Measurements from ENCODE around the gene DYNLT1. TPM values are rescaled to one million over a fixed set of nuclear protein-coding genes. Genes with fewer than 3 reads are reported as not detected.

DYNLT1 gene
- total and polyA plus RNA-seq, 2 of the 13 experiments (the other 11 are each of a cell fraction or from before 2014, with no cell fraction given), result 108 to 171 TPM

DNA sequence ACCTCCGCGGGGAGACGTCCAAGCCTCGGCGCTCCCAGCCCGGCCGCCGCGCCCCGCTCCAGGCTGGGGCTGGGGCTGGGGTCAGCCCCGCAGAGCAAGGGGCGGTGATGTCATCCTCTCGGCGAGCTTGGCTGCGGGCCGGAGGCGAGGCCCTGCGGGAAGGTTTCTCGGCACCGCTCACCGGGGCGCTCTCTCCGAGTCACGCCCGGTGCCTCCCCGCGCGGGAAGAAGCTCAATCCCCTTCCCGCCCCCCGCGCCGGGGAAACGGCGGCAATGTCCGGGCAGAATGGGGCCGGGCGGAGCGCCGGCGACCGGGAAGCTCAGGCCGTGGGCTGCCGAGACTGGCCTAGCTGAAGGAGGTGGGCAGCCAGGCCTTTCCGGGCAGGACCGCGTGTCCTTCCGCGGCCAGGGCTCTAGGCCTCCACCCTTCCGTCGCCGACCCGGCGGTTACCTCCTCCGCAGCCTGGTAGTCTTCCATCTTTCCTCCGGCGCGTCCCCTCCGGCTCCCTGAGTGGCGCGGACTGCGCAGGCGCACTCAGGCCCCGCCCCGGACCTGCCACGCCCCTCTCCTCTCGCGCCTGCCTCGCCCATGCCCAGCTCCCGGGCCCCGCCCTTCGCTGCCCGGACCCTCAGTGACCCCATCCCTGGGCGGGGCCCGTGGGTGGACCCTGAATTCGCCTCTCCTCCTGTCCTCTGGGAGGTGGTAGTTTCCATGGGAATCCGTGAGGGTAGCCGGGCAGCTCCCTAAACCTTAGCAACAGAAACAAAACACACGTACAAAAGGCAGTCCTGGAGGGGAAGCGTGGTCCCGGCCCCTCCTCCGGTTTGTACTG is at the start of gene DYNLT1 (continued):
- TF ChIP-seq, protein P1, sequence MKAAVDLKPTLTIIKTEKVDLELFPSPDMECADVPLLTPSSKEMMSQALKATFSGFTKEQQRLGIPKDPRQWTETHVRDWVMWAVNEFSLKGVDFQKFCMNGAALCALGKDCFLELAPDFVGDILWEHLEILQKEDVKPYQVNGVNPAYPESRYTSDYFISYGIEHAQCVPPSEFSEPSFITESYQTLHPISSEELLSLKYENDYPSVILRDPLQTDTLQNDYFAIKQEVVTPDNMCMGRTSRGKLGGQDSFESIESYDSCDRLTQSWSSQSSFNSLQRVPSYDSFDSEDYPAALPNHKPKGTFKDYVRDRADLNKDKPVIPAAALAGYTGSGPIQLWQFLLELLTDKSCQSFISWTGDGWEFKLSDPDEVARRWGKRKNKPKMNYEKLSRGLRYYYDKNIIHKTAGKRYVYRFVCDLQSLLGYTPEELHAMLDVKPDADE (CRISPR knock-in tag; IDR thresholded peaks at IDR 0.05), result peak; percentile 90
- TF ChIP-seq ZNF672 (CRISPR knock-in tag; IDR thresholded peaks at IDR 0.05) (no peak), RARA (CRISPR knock-in tag; IDR thresholded peaks at IDR 0.05) (peak; percentile 90), ZNF816 (CRISPR knock-in tag; IDR thresholded peaks at IDR 0.05; ENCODE audit: borderline replicate concordance) (peak; percentile 97), ZNF558 (CRISPR knock-in tag; IDR thresholded peaks at IDR 0.05; ENCODE audit: borderline replicate concordance) (peak; percentile 54; the same call in 1 of the 2 replicates), MEIS1 (CRISPR knock-in tag; IDR thresholded peaks at IDR 0.05; ENCODE audit: borderline replicate concordance) (peak; percentile 83), KMT2A (CRISPR knock-in tag; IDR thresholded peaks at IDR 0.05) (peak; percentile 88), KDM5A (IDR thresholded peaks at IDR 0.05; ENCODE audit: borderline replicate concordance, low read length) (peak; percentile 76; the same call in 1 of the 2 replicates), ZNF577 (CRISPR knock-in tag; IDR thresholded peaks at IDR 0.05; ENCODE audit: borderline replicate concordance, low read depth) (no peak), ZNF430 (CRISPR knock-in tag; IDR thresholded peaks at IDR 0.05) (no peak; the same call in none of the 2 replicates), ZFAT (CRISPR knock-in tag; conservative IDR thresholded peaks at IDR 0.05) (no peak), ZNF501 (CRISPR knock-in tag; IDR thresholded peaks at IDR 0.05) (peak; percentile 92), NRL (CRISPR knock-in tag; IDR thresholded peaks at IDR 0.05; ENCODE audit: borderline replicate concordance) (peak; percentile 97)
- TF ChIP-seq, protein P2, sequence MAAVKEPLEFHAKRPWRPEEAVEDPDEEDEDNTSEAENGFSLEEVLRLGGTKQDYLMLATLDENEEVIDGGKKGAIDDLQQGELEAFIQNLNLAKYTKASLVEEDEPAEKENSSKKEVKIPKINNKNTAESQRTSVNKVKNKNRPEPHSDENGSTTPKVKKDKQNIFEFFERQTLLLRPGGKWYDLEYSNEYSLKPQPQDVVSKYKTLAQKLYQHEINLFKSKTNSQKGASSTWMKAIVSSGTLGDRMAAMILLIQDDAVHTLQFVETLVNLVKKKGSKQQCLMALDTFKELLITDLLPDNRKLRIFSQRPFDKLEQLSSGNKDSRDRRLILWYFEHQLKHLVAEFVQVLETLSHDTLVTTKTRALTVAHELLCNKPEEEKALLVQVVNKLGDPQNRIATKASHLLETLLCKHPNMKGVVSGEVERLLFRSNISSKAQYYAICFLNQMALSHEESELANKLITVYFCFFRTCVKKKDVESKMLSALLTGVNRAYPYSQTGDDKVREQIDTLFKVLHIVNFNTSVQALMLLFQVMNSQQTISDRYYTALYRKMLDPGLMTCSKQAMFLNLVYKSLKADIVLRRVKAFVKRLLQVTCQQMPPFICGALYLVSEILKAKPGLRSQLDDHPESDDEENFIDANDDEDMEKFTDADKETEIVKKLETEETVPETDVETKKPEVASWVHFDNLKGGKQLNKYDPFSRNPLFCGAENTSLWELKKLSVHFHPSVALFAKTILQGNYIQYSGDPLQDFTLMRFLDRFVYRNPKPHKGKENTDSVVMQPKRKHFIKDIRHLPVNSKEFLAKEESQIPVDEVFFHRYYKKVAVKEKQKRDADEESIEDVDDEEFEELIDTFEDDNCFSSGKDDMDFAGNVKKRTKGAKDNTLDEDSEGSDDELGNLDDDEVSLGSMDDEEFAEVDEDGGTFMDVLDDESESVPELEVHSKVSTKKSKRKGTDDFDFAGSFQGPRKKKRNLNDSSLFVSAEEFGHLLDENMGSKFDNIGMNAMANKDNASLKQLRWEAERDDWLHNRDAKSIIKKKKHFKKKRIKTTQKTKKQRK (IDR thresholded peaks at IDR 0.05; ENCODE audit: low read length), result no peak
- TF ChIP-seq, protein P3, sequence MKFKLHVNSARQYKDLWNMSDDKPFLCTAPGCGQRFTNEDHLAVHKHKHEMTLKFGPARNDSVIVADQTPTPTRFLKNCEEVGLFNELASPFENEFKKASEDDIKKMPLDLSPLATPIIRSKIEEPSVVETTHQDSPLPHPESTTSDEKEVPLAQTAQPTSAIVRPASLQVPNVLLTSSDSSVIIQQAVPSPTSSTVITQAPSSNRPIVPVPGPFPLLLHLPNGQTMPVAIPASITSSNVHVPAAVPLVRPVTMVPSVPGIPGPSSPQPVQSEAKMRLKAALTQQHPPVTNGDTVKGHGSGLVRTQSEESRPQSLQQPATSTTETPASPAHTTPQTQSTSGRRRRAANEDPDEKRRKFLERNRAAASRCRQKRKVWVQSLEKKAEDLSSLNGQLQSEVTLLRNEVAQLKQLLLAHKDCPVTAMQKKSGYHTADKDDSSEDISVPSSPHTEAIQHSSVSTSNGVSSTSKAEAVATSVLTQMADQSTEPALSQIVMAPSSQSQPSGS (CRISPR knock-in tag; IDR thresholded peaks at IDR 0.05), result peak; percentile 84
- TF ChIP-seq, protein P4, sequence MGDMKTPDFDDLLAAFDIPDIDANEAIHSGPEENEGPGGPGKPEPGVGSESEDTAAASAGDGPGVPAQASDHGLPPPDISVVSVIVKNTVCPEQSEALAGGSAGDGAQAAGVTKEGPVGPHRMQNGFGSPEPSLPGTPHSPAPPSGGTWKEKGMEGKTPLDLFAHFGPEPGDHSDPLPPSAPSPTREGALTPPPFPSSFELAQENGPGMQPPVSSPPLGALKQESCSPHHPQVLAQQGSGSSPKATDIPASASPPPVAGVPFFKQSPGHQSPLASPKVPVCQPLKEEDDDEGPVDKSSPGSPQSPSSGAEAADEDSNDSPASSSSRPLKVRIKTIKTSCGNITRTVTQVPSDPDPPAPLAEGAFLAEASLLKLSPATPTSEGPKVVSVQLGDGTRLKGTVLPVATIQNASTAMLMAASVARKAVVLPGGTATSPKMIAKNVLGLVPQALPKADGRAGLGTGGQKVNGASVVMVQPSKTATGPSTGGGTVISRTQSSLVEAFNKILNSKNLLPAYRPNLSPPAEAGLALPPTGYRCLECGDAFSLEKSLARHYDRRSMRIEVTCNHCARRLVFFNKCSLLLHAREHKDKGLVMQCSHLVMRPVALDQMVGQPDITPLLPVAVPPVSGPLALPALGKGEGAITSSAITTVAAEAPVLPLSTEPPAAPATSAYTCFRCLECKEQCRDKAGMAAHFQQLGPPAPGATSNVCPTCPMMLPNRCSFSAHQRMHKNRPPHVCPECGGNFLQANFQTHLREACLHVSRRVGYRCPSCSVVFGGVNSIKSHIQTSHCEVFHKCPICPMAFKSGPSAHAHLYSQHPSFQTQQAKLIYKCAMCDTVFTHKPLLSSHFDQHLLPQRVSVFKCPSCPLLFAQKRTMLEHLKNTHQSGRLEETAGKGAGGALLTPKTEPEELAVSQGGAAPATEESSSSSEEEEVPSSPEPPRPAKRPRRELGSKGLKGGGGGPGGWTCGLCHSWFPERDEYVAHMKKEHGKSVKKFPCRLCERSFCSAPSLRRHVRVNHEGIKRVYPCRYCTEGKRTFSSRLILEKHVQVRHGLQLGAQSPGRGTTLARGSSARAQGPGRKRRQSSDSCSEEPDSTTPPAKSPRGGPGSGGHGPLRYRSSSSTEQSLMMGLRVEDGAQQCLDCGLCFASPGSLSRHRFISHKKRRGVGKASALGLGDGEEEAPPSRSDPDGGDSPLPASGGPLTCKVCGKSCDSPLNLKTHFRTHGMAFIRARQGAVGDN (CRISPR knock-in tag; IDR thresholded peaks at IDR 0.05), result peak; percentile 95
- TF ChIP-seq, protein P5, sequence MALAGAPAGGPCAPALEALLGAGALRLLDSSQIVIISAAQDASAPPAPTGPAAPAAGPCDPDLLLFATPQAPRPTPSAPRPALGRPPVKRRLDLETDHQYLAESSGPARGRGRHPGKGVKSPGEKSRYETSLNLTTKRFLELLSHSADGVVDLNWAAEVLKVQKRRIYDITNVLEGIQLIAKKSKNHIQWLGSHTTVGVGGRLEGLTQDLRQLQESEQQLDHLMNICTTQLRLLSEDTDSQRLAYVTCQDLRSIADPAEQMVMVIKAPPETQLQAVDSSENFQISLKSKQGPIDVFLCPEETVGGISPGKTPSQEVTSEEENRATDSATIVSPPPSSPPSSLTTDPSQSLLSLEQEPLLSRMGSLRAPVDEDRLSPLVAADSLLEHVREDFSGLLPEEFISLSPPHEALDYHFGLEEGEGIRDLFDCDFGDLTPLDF (CRISPR knock-in tag; IDR thresholded peaks at IDR 0.05), result peak; percentile 64
